ENCODE results near the gene CPS1. TPM values are rescaled to one million over a fixed set of nuclear protein-coding genes. Genes with fewer than 3 reads are reported as not detected.

The CPS1 gene
- total and polyA plus RNA-seq, 2 of the 8 experiments (the other 6 are each of a cell fraction or from before 2014, with no cell fraction given) = 7.9 to 15.7 TPM

GRCh38 chr2:210577263-210578071, 21.1 kb downstream of the CPS1 start:
- Histone ChIP-seq H2BK120ac (replicated peaks; ENCODE audit: low read depth, low read length) (no peak overlapping the region), H2BK5ac (ENCODE audit: low read depth, low read length) (no peak overlapping the region), H3K18ac (ENCODE audit: extremely low read depth, low read length) (no peak overlapping the region; the same call in 1 of the 2 replicates), H3K4me2 (ENCODE audit: insufficient read depth in 1 of 2, low read depth in 2 of 2, low read length in 2 of 2) (no peak overlapping the region), H3K4me3 (ENCODE audit: extremely low read depth in 1 of 4, insufficient read depth in 2 of 4, low read depth in 3 of 4, low read length in 4 of 4) (no peak overlapping the region), H4K5ac (ENCODE audit: insufficient read length, low read depth, low read length) (no peak overlapping the region), H2AK5ac (ENCODE audit: low read depth, low read length) (no peak overlapping the region), H3K79me2 (ENCODE audit: control insufficient read depth in 1 of 2, insufficient read depth in 2 of 2, low read length in 2 of 2) (no peaks in the 10 kb centered on the region), H4K91ac (replicated peaks; ENCODE audit: insufficient read length, low read length) (no peak overlapping the region), H3K4ac (replicated peaks; ENCODE audit: insufficient read length, low read depth, low read length) (no peak overlapping the region), H3K79me1 (ENCODE audit: low read depth, low read length) (no peaks in the 10 kb centered on the region), H3K27me3 (replicated peaks in 1 of 4; ENCODE audit: control insufficient read depth in 3 of 4, extremely low read depth in 1 of 4, insufficient read depth in 3 of 4, low read length in 3 of 4) (no peaks in the 10 kb centered on the region), H4K8ac (ENCODE audit: extremely low read depth, insufficient read depth, low read length) (no peak overlapping the region), H3K23me2 (ENCODE audit: low read depth, low read length) (no peaks in the 10 kb centered on the region), H2BK12ac (ENCODE audit: low read depth, low read length) (no peak overlapping the region), H2BK20ac (ENCODE audit: low read length) (no peak overlapping the region), H3K23ac (ENCODE audit: insufficient read length) (no peak overlapping the region), H4K20me1 (replicated peaks in 1 of 2; ENCODE audit: control insufficient read depth in 1 of 2, insufficient read depth in 2 of 2, low read length in 2 of 2) (no peaks in the 10 kb centered on the region), H3K36me3 (ENCODE audit: control insufficient read depth in 2 of 4, insufficient read depth in 4 of 4, low read length in 3 of 4) (no peaks in the 10 kb centered on the region), H3K14ac (ENCODE audit: insufficient read length) (no peak overlapping the region), H2BK15ac (ENCODE audit: low read length) (no peak overlapping the region), H3K4me1 (replicated peaks in 1 of 4; ENCODE audit: control insufficient read depth in 3 of 4, insufficient read depth in 4 of 4, low read length in 3 of 4) (no peaks in the 10 kb centered on the region), H2AFZ (ENCODE audit: low read length) (peak overlapping the region; percentile 100), H3K9ac (replicated peaks in 1 of 4; ENCODE audit: extremely low read depth in 1 of 4, low read depth in 3 of 4, low read length in 3 of 4) (no peak overlapping the region), H3K27ac (ENCODE audit: low read depth, low read length) (peak overlapping the region; percentile 52; the same call in 1 of the 2 replicates), H3K9me3 (ENCODE audit: insufficient read depth in 2 of 2, low read depth in 1 of 2, low read length in 1 of 2) (no peaks in the 10 kb centered on the region), H3K56ac (replicated peaks; ENCODE audit: insufficient read length, low read depth, low read length) (no peak overlapping the region)
- ChIA-PET CTCF (ENCODE audit: partially characterized antibody) (interaction anchor here (0.6 to 1.9 kb wide), 5 partner anchors 14 to 105 kb away, joined by 3 to 8 read pairs (median 3); no protein-coding TSS in a partner anchor), POLR2A (ENCODE audit: partially characterized antibody) (no interaction called here)
- peak; percentile 64 to 65 for TF ChIP-seq RAD21 (IDR thresholded peaks at IDR 0.05 in 1 of 2, conservative IDR thresholded peaks at IDR 0.05 in 1 of 2; ENCODE audit: low read depth in 2 of 2, low read length in 2 of 2)
- peak; percentile 60; the same call in 1 of the 2 replicates for TF ChIP-seq TEAD4 (IDR thresholded peaks at IDR 0.05; ENCODE audit: low read depth, low read length)
- no peak for TF ChIP-seq ZNF274 (IDR thresholded peaks at IDR 0.05; ENCODE audit: borderline replicate concordance, extremely low read depth, low read length)
- TF ChIP-seq CTCF (IDR thresholded peaks at IDR 0.05; ENCODE audit: control extremely low read depth in 1 of 3, insufficient read depth in 1 of 3, low read depth in 1 of 3, low read length in 3 of 3) = peak in 2 of 3 experiments; percentile 43 to 77; a peak in 2 of 4 replicates
- TF ChIP-seq MAFK (IDR thresholded peaks at IDR 0.05; ENCODE audit: low read depth, low read length) = peak; percentile 67
- DNase-seq (ENCODE audit: low read depth in 1 of 2, low spot score in 2 of 2) = no peak
- FAIRE-seq = peak; percentile 87
- WGBS, 2 experiments (ENCODE audit: extremely low coverage in 1 of 2, insufficient coverage in 1 of 2, insufficient read length in 1 of 2, insufficient replicate concordance in 2 of 2, low coverage in 1 of 2, low lambda C conversion rate in 2 of 2, missing lambda C conversion rate in 1 of 2) = 67% methylated on average over 2 of the region's 2 CpGs; no CpG with 5 or more reads in 1 of the 2 experiments
